ENCODE measurements around the gene FIP1L1.

- TF ChIP-seq ARNT (IDR thresholded peaks at IDR 0.05) (no peak), BHLHE40 (IDR thresholded peaks at IDR 0.05; ENCODE audit: borderline replicate concordance) (no peak), SP1 (IDR thresholded peaks at IDR 0.05) (no peak), PKNOX1 (IDR thresholded peaks at IDR 0.05) (no peak), ZNF384 (IDR thresholded peaks at IDR 0.05) (no peak), HDGF (IDR thresholded peaks at IDR 0.05; ENCODE audit: borderline replicate concordance) (no peak)
Observed at GRCh38 chr4:53485658-53486040, 108.2 kb downstream of the FIP1L1 start.
